ENCODE measurements around the gene E4F1. TPM values are rescaled to one million over a fixed set of nuclear protein-coding genes. Genes with fewer than 3 reads are reported as not detected.

Gene E4F1
- total RNA-seq, 6 donors from 2014 or later: 24.9 to 153 (median 32.9) TPM

- no peak overlapping the region for H3K27ac ChIP-seq
- H3K27me3 ChIP-seq: no peaks in the 10 kb centered on the region
- 73 to 77% methylated on average over 2 to 12 of the region's 12 CpGs for WGBS, 2 donors
- peaks cover 12 to 25% (median 20%) of the 10 kb centered on the region in 4 donors for H3K4me1 ChIP-seq
- no peaks in the 10 kb centered on the region for H3K9me3 ChIP-seq
- DNase-seq (peak in 1 of 2 donors; percentile 73), ATAC-seq (ENCODE audit: low FRiP score in 2 of 2) (no peak)
- TF ChIP-seq CTCF (IDR thresholded peaks at IDR 0.05) (no peak), POLR2AphosphoS5 (IDR thresholded peaks at IDR 0.05) (no peak), POLR2A (IDR thresholded peaks at IDR 0.05) (no peak), EP300 (IDR thresholded peaks at IDR 0.05) (no peak)
- peaks cover 38 to 70% (median 58%) of the 10 kb centered on the region in 4 donors for H3K36me3 ChIP-seq
- H3K4me3 ChIP-seq: no peak overlapping the region
Observed at GRCh38 chr16:2229091-2229490, 5.7 kb downstream of the E4F1 start.

- Histone ChIP-seq H3K4me1 (peaks cover 5 to 19% (median 14%) of the 10 kb centered on the region in 4 donors), H3K27me3 (no peaks in the 10 kb centered on the region)
Observed at GRCh38 chr16:2229632-2230250, 6.3 kb downstream of the E4F1 start.

GRCh38 chr16:2230376-2230775 lies 7.0 kb downstream of the E4F1 start:
- no peak overlapping the region for H3K27ac ChIP-seq
- no peaks in the 10 kb centered on the region for H3K9me3 ChIP-seq
- no peak overlapping the region for H3K4me3 ChIP-seq
- WGBS, 2 donors: 79 to 88% methylated on average over 5 to 13 of the region's 13 CpGs
- H3K36me3 ChIP-seq: peaks cover 41 to 82% (median 71%) of the 10 kb centered on the region in 4 donors
- peaks cover 0 to 12% (median 9%) of the 10 kb centered on the region in 4 donors for H3K4me1 ChIP-seq
- no peak for ATAC-seq (ENCODE audit: low FRiP score in 2 of 2)
- peak in 1 of 2 donors; percentile 66 for DNase-seq
- H3K27me3 ChIP-seq: no peaks in the 10 kb centered on the region
- no peak for TF ChIP-seq EP300 (IDR thresholded peaks at IDR 0.05)
- TF ChIP-seq POLR2AphosphoS5 (IDR thresholded peaks at IDR 0.05): no peak
- TF ChIP-seq POLR2A (IDR thresholded peaks at IDR 0.05): no peak
- no peak for TF ChIP-seq CTCF (IDR thresholded peaks at IDR 0.05)

More at GRCh38 chr16:2229632-2230250, 6.3 kb downstream of the E4F1 start:
- TF ChIP-seq POLR2A (IDR thresholded peaks at IDR 0.05) (no peak), POLR2AphosphoS5 (IDR thresholded peaks at IDR 0.05) (no peak), CTCF (IDR thresholded peaks at IDR 0.05) (no peak), EP300 (IDR thresholded peaks at IDR 0.05) (no peak)
- DNase-seq: peak in 1 of 2 donors; percentile 72
- no peaks in the 10 kb centered on the region for H3K9me3 ChIP-seq
- WGBS, 2 donors: 90 to 94% methylated on average over 4 to 22 of the region's 23 CpGs
- H3K27ac ChIP-seq: no peak overlapping the region
- peaks cover 41 to 76% (median 65%) of the 10 kb centered on the region in 4 donors for H3K36me3 ChIP-seq
- ATAC-seq (ENCODE audit: low FRiP score in 2 of 2): no peak
- H3K4me3 ChIP-seq: no peak overlapping the region

- DNase-seq: peak in 1 of 2 donors; percentile 70
- H3K27ac ChIP-seq: no peak overlapping the region
- ATAC-seq (ENCODE audit: low FRiP score in 2 of 2): no peak
- no peak overlapping the region for H3K4me3 ChIP-seq
- WGBS, 2 donors: 87 to 88% methylated on average over 10 to 29 of the region's 29 CpGs
- H3K27me3 ChIP-seq: peaks cover 0 to 3% (median 0%) of the 10 kb centered on the region in 4 donors
- H3K4me1 ChIP-seq: peaks cover under 1 to 11% (median 6%) of the 10 kb centered on the region in 4 donors
- H3K36me3 ChIP-seq: peaks cover 41 to 83% (median 77%) of the 10 kb centered on the region in 4 donors
- no peaks in the 10 kb centered on the region for H3K9me3 ChIP-seq
- TF ChIP-seq EP300 (IDR thresholded peaks at IDR 0.05) (no peak), POLR2AphosphoS5 (IDR thresholded peaks at IDR 0.05) (no peak), POLR2A (IDR thresholded peaks at IDR 0.05) (no peak), CTCF (IDR thresholded peaks at IDR 0.05) (no peak)
Observed at GRCh38 chr16:2231016-2231931, 7.9 kb downstream of the E4F1 start.
